ENCODE data around the gene EGFLAM.

The EGFLAM gene

GRCh38 chr5:38479315-38479904 lies 221.1 kb downstream of the EGFLAM start:
- no peak for DNase-seq

GRCh38 chr5:38483805-38484398 lies 225.5 kb downstream of the EGFLAM start:
- DNase-seq, result no peak

GRCh38 chr5:38494175-38494574 lies 235.8 kb downstream of the EGFLAM start:
- no peak for DNase-seq

- no peak for DNase-seq
These were observed 236.4 kb downstream of the EGFLAM start for GRCh38 chr5:38494763-38495162.

- DNase-seq, result no peak
These were observed 239.6 kb downstream of the EGFLAM start for GRCh38 chr5:38497946-38498345.

- DNase-seq, result no peak
These were observed 242.4 kb downstream of the EGFLAM start for GRCh38 chr5:38500573-38501260.

GRCh38 chr5:38506302-38506701 lies 247.9 kb downstream of the EGFLAM start:
- no peak for DNase-seq

GRCh38 chr5:38509185-38509584 lies 250.8 kb downstream of the EGFLAM start:
- DNase-seq, result no peak

All from activated CD4-positive, alpha-beta T cell treated with anti-CD3 and anti-CD28 coated beads, Interleukin-2, amount 50 U/mL, for 16 hours (primary cell).